Endodermal cell (in vitro differentiated cells): ENCODE data around the gene ING5. TPM values are rescaled to one million over a fixed set of nuclear protein-coding genes. Genes with fewer than 3 reads are reported as not detected.

Experiments
- DNase-seq: peaks from one replicate; pipeline ENCODE4 v3.0.0-alpha.2; 2017
- H3K27ac ChIP-seq: 2 replicates; pipeline ENCODE4 v1.5.1; 2013; ENCODE audit warnings: mild to moderate bottlenecking, low read depth, low read length, moderate library complexity
- H3K27me3 ChIP-seq: 2 replicates; pipeline ENCODE4 v1.6.1; 2013; ENCODE audit warnings: mild to moderate bottlenecking, low read length, moderate library complexity; ENCODE audit not compliant: insufficient read depth, control insufficient read depth, poor library complexity, severe bottlenecking
- H3K36me3 ChIP-seq: 2 replicates; pipeline ENCODE4 v1.7.0; 2013; ENCODE audit warnings: mild to moderate bottlenecking, low read length, moderate library complexity; ENCODE audit not compliant: control insufficient read depth, insufficient read depth
- H3K4me1 ChIP-seq: one replicate; pipeline ENCODE4 v1.7.0; 2013; ENCODE audit warnings: low read length; ENCODE audit not compliant: control insufficient read depth, insufficient read depth
- H3K4me3 ChIP-seq: 2 replicates; pipeline ENCODE4 v1.5.1; 2013; ENCODE audit warnings: mild to moderate bottlenecking, low read length, moderate library complexity
- H3K9ac ChIP-seq: 2 replicates; pipeline ENCODE4 v1.6.1; 2013; ENCODE audit warnings: mild to moderate bottlenecking, low read length, moderate library complexity; ENCODE audit not compliant: poor library complexity, severe bottlenecking; ENCODE audit errors: extremely low read depth
- H3K9me3 ChIP-seq: 2 replicates; pipeline ENCODE4 v1.6.1; 2013; ENCODE audit warnings: mild to moderate bottlenecking, low read length, moderate library complexity; ENCODE audit not compliant: control insufficient read depth
- H3K27ac Mint-ChIP-seq: 2 replicates; pipeline ENCODE4 v1.8.0; 2020; ENCODE audit warnings: mixed read lengths
- H3K27me3 Mint-ChIP-seq: 2 replicates; pipeline ENCODE4 v1.8.0; 2021; ENCODE audit warnings: mild to moderate bottlenecking, mixed read lengths; ENCODE audit not compliant: insufficient read depth
- H3K36me3 Mint-ChIP-seq: 2 replicates; pipeline ENCODE4 v1.8.0; 2020; ENCODE audit warnings: low read depth, mixed read lengths
- H3K4me1 Mint-ChIP-seq: 2 replicates; pipeline ENCODE4 v1.8.0; 2020; ENCODE audit warnings: mixed read lengths
- H3K4me3 Mint-ChIP-seq: 2 replicates; pipeline ENCODE4 v1.8.0; 2020; ENCODE audit warnings: mild to moderate bottlenecking, moderate library complexity, mixed read lengths
- H3K9me3 Mint-ChIP-seq: 2 replicates; pipeline ENCODE4 v1.8.0; 2020; ENCODE audit warnings: mild to moderate bottlenecking, mixed read lengths
- WGBS, 2 experiments: methylation state at CpG; one replicate each; pipeline versions ENCODE4 v1.1.5 to v1.1.7; 2013; ENCODE audit warnings: missing lambda C conversion rate in 2 of 2, mixed read lengths in 1 of 2; ENCODE audit not compliant: insufficient coverage in 1 of 2, insufficient read length in 1 of 2; 5-methylcytosine and 5-hydroxymethylcytosine counted together
- total RNA-seq, 2 donors: library from RNA; stranded (reverse); fragmentation: NEBNext Ultra II Directional in 1 of 2; extraction: Animal tissue kit (Norgen Biotek cat#: 25700) in 1 of 2; gene quantifications; 2 replicates in 1 of 2; 3 replicates in 1 of 2; pipeline ENCODE4 v1.2.1, GENCODE V29; 2021
- TF ChIP-seq, protein P1 (sequence below): fragments of 200-600 bp; sonication (generic); conservative IDR thresholded peaks from 2 replicates; pipeline ENCODE4 v1.5.0; 2021; ENCODE audit warnings: antibody characterized with exemption, mild to moderate bottlenecking

Gene ING5
- total RNA-seq, 2 donors from 2014 or later: 44.9 to 53.1 TPM

DNA sequence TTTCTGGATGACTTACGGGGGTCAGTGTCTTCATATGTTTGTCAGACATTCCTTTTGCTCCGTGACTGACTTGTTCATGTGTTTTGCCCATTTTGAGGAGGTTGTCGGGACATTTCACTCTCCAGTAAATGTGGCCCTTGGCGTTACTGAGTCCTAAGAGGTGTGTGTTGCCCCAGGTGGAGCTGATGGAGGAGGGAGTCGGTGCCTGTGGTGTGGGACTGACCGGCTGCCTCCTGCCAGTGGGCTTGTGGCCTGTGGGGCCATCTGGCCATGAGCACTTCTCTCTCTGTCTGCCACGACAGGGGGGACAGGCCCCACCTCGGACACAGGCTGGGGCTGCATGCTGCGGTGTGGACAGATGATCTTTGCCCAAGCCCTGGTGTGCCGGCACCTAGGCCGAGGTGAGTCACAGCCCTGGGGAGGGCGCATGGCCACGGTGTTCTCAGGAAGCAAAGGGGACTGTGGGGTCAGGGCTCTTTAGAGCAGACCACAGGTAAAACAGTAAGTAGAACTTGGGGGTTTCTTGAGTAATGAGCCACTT is 48.6 kb upstream of the ING5 start:
- Mint-ChIP-seq H3K36me3 (peaks cover 56% of the 10 kb centered on the region), H3K9me3 (no peaks in the 10 kb centered on the region), H3K4me1 (peaks cover 10% of the 10 kb centered on the region), H3K27me3 (no peaks in the 10 kb centered on the region), H3K4me3 (no peak overlapping the region), H3K27ac (no peak overlapping the region)
- WGBS, 2 experiments: 93% methylated on average over 5 to 13 of the region's 13 CpGs
- Histone ChIP-seq H3K27me3 (no peaks in the 10 kb centered on the region), H3K36me3 (peaks cover 57% of the 10 kb centered on the region), H3K4me3 (no peak overlapping the region), H3K4me1 (no peaks in the 10 kb centered on the region), H3K9ac (no peak overlapping the region), H3K9me3 (no peaks in the 10 kb centered on the region), H3K27ac (no peak overlapping the region)
- DNase-seq: no peak
- TF ChIP-seq, protein P1, sequence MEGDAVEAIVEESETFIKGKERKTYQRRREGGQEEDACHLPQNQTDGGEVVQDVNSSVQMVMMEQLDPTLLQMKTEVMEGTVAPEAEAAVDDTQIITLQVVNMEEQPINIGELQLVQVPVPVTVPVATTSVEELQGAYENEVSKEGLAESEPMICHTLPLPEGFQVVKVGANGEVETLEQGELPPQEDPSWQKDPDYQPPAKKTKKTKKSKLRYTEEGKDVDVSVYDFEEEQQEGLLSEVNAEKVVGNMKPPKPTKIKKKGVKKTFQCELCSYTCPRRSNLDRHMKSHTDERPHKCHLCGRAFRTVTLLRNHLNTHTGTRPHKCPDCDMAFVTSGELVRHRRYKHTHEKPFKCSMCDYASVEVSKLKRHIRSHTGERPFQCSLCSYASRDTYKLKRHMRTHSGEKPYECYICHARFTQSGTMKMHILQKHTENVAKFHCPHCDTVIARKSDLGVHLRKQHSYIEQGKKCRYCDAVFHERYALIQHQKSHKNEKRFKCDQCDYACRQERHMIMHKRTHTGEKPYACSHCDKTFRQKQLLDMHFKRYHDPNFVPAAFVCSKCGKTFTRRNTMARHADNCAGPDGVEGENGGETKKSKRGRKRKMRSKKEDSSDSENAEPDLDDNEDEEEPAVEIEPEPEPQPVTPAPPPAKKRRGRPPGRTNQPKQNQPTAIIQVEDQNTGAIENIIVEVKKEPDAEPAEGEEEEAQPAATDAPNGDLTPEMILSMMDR: no peak

DNA sequence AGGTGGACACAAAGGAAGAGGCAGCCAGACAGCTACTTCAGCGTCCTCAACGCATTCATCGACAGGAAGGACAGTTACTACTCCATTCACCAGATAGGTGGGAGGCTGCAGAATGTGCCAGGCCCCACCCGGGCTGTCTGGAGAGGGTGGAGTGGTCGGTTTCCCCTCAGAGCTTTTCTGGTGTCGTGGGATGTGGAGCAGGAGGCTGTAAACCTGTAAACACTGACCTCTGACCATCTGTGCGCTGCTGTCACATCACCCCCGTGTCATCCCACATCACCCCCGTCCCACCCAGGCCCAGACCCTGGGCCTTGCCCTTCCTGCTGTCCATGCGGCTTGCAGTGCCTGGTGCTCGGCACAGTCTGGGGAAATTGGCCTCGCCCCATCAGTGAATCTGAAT is 47.3 kb upstream of the ING5 start:
- H3K27ac Mint-ChIP-seq: no peak overlapping the region
- DNase-seq: no peak
- H3K36me3 Mint-ChIP-seq: peaks cover 65% of the 10 kb centered on the region
- H3K4me1 Mint-ChIP-seq: no peaks in the 10 kb centered on the region
- no peak overlapping the region for H3K4me3 Mint-ChIP-seq
- TF ChIP-seq, protein P1: no peak
- 93 to 100% methylated on average over 1 to 12 of the region's 12 CpGs for WGBS, 2 experiments
- peaks cover 70% of the 10 kb centered on the region for H3K36me3 ChIP-seq
- H3K4me1 ChIP-seq: no peaks in the 10 kb centered on the region
- H3K9me3 Mint-ChIP-seq: no peaks in the 10 kb centered on the region
- no peaks in the 10 kb centered on the region for H3K27me3 ChIP-seq
- H3K4me3 ChIP-seq: no peak overlapping the region
- H3K27me3 Mint-ChIP-seq: no peaks in the 10 kb centered on the region
- H3K27ac ChIP-seq: no peak overlapping the region
- no peaks in the 10 kb centered on the region for H3K9me3 ChIP-seq
- H3K9ac ChIP-seq: no peak overlapping the region

DNA sequence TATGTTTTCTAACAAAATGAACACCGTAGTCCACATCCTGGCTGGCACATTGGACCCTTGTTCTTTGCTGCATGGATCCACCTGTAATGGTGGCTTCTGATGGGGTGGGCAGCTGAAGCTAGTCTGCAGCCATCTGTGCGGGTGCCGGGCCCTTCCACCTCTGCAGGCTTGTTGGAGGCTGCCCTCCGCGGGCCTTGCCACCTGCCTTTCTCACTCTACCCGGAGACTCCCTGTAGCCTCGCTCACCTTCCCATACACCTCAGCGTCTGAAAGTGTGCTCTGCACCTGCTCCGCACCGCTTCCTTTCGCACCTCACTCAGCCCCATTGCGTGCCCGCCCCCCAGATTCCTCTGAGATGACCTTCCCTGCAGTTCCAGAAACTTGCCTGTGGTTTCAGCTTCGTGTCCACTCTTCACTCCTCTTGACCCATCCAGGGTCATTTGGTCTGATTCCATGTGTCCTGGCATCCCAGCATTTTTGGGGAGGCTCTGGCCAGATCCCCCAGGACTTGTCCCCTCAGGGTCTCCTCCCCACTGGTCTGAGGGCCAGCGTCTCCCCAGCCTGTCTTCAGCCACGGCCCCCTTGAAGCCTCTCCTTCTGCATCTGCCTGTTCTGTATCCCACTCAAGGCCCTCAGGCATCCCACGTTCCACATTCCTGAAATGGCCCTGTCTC is 46.2 kb upstream of the ING5 start:
- Mint-ChIP-seq H3K27ac (no peak overlapping the region), H3K27me3 (no peaks in the 10 kb centered on the region), H3K4me3 (no peak overlapping the region), H3K9me3 (no peaks in the 10 kb centered on the region), H3K36me3 (peaks cover 74% of the 10 kb centered on the region), H3K4me1 (no peaks in the 10 kb centered on the region)
- Histone ChIP-seq H3K9ac (no peak overlapping the region), H3K4me3 (no peak overlapping the region), H3K9me3 (no peaks in the 10 kb centered on the region), H3K27ac (no peak overlapping the region), H3K27me3 (no peaks in the 10 kb centered on the region), H3K36me3 (peaks cover 79% of the 10 kb centered on the region), H3K4me1 (no peaks in the 10 kb centered on the region)
- 91 to 96% methylated on average over 6 to 17 of the region's 17 CpGs for whole genome bisulfite sequencing, 2 experiments
- DNase-seq: no peak
- TF ChIP-seq, protein P1: no peak
